Measurements from ENCODE around the gene CNPY1. TPM values are rescaled to one million over a fixed set of nuclear protein-coding genes. Genes with fewer than 3 reads are reported as not detected.
A peak's percentile ranks its signal among the peaks of the same experiment; 100 is the strongest.

Gene CNPY1
- polyA plus RNA-seq, 1 of the 3 experiments (the other 2 are of a cell fraction): not detected

DNA sequence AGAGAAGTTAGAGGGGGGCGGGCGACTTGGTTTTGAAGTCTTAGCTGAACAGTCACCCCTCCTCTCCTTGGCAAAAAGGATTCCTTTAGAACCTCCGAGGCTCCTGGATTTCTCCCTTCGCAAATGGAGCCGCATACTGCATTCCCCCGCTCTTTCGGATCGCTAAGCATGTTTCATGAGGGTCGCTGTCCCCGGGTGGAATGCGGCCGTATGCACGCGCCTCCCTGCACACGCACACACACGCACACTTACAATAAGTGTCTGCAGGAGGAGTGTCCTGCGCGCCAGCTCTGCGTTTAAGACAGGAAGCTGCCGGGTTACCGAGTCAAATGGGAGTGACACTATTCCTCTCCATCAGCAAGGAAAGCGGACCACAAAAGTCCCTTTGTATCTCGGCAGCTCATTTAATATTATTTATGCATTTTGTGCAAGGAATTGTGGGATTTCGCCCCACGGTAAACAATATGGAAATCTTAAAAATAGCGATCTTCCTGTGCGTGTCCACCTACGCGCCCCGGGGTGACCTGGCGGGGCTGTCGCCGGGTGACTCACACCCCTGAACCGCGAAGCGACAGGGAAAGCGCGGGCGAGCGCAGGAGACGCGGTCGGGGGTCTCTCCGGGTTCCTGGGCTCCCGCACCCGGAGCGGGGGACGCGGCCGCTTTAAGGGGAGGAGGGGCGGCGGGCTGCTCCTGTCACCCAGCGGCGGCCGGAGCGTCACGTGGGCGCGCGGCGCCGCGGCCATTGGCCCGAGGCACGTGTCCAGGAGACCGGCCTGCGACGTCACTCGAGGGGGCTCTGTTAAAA lies 89.4 kb downstream of the CNPY1 start:
- peak; percentile 94 for DNase-seq

More for the DNA sequence above, 89.4 kb downstream of the CNPY1 start:
- peaks cover 20% of the 10 kb centered on the region for H4K20me1 ChIP-seq (ENCODE audit: insufficient read depth)
- peak overlapping the region; percentile 74 for H2AFZ ChIP-seq (ENCODE audit: low read depth)
- ChIA-PET CTCF (interaction anchor here (1.0 to 1.5 kb wide), 5 partner anchors 9 to 142 kb away, joined by 3 to 5 read pairs (median 5); no protein-coding TSS in a partner anchor), POLR2A (no interaction called here)
- 2% methylated on average over 65 of the region's 69 CpGs for WGBS (ENCODE audit: low lambda C conversion rate)
- no peak overlapping the region for H3K9ac ChIP-seq
- no peaks in the 10 kb centered on the region for H3K9me2 ChIP-seq
- peaks cover 96% of the 10 kb centered on the region for H3K27me3 ChIP-seq (ENCODE audit: insufficient read depth)
- H3K9me3 ChIP-seq: no peaks in the 10 kb centered on the region
- H3K79me2 ChIP-seq (ENCODE audit: insufficient read depth): no peaks in the 10 kb centered on the region
- no peak overlapping the region for H3K27ac ChIP-seq (ENCODE audit: low read depth in 2 of 2, low read length in 1 of 2)
- peaks cover 8% of the 10 kb centered on the region in 2 experiments; a peak in 3 of 4 replicates for H3K4me1 ChIP-seq (ENCODE audit: control insufficient read depth in 1 of 2, insufficient read depth in 2 of 2, low read depth in 1 of 2, low read length in 1 of 2)
- H3F3A ChIP-seq (replicated peaks; ENCODE audit: insufficient read depth): no peaks in the 10 kb centered on the region
- peak overlapping the region; percentile 42 to 64 for H3K4me3 ChIP-seq (ENCODE audit: low read depth in 2 of 2, low read length in 1 of 2)
- no peaks in the 10 kb centered on the region for H3K36me3 ChIP-seq (replicated peaks in 1 of 2; ENCODE audit: control insufficient read depth in 1 of 2, insufficient read depth in 2 of 2, low read length in 1 of 2)
- TF ChIP-seq, protein P1, sequence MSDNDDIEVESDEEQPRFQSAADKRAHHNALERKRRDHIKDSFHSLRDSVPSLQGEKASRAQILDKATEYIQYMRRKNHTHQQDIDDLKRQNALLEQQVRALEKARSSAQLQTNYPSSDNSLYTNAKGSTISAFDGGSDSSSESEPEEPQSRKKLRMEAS (IDR thresholded peaks at IDR 0.05; ENCODE audit: low read depth): peak; percentile 97
- TF ChIP-seq, protein P2, sequence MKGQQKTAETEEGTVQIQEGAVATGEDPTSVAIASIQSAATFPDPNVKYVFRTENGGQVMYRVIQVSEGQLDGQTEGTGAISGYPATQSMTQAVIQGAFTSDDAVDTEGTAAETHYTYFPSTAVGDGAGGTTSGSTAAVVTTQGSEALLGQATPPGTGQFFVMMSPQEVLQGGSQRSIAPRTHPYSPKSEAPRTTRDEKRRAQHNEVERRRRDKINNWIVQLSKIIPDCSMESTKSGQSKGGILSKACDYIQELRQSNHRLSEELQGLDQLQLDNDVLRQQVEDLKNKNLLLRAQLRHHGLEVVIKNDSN (IDR thresholded peaks at IDR 0.05; ENCODE audit: borderline replicate concordance, low read depth): peak; percentile 95
- TF ChIP-seq, protein P3, sequence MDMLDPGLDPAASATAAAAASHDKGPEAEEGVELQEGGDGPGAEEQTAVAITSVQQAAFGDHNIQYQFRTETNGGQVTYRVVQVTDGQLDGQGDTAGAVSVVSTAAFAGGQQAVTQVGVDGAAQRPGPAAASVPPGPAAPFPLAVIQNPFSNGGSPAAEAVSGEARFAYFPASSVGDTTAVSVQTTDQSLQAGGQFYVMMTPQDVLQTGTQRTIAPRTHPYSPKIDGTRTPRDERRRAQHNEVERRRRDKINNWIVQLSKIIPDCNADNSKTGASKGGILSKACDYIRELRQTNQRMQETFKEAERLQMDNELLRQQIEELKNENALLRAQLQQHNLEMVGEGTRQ (IDR thresholded peaks at IDR 0.05; ENCODE audit: borderline replicate concordance, low read depth, low read length): peak; percentile 75
- TF ChIP-seq SMC3 (IDR thresholded peaks at IDR 0.05; ENCODE audit: low read depth, low read length): no peak
- no peak for TF ChIP-seq TEAD4 (IDR thresholded peaks at IDR 0.05; ENCODE audit: borderline replicate concordance, insufficient read depth)
- TF ChIP-seq FOXJ3 (CRISPR knock-in tag; IDR thresholded peaks at IDR 0.05): no peak
- TF ChIP-seq GABPA (IDR thresholded peaks at IDR 0.05; ENCODE audit: low read depth): no peak
- no peak for TF ChIP-seq RAD21 (IDR thresholded peaks at IDR 0.05; ENCODE audit: low read length)
- TF ChIP-seq YY1 (IDR thresholded peaks at IDR 0.05; ENCODE audit: low read depth): no peak
- TF ChIP-seq EZH2phosphoT487 (IDR thresholded peaks at IDR 0.05; ENCODE audit: borderline replicate concordance, low read depth): peak; percentile 84; the same call in 1 of the 2 replicates
- no peak for TF ChIP-seq NRF1 (IDR thresholded peaks at IDR 0.05; ENCODE audit: low read depth, low read length)
- TF ChIP-seq, protein P4, sequence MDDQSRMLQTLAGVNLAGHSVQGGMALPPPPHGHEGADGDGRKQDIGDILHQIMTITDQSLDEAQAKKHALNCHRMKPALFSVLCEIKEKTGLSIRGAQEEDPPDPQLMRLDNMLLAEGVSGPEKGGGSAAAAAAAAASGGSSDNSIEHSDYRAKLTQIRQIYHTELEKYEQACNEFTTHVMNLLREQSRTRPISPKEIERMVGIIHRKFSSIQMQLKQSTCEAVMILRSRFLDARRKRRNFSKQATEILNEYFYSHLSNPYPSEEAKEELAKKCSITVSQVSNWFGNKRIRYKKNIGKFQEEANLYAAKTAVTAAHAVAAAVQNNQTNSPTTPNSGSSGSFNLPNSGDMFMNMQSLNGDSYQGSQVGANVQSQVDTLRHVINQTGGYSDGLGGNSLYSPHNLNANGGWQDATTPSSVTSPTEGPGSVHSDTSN (IDR thresholded peaks at IDR 0.05): peak; percentile 38; the same call in 1 of the 2 replicates
- peak overlapping the region; percentile 93 for H3K4me2 ChIP-seq

Data from SK-N-SH (cell line).